Keratinocyte (primary cell): ENCODE results near the gene UBE2QL1.

ENCODE experiments used
- EZH2 ChIP-seq: IDR thresholded peaks from one replicate; pipeline ENCODE4 v1.6.1; 2012; ENCODE audit warnings: inconsistent platforms, mild to moderate bottlenecking, low read length, moderate library complexity
- TF ChIP-seq, protein P1 (sequence below), 3 experiments: IDR thresholded peaks in 1 of 3; conservative IDR thresholded peaks in 1 of 3; optimal IDR thresholded peaks in 1 of 3; 2 replicates in 2 of 3; 3 replicates in 1 of 3; pipeline versions ENCODE3 to v1.5.1; 2011; ENCODE audit warnings: low read length in 3 of 3, mild to moderate bottlenecking in 3 of 3, moderate library complexity in 2 of 3, control low read depth in 1 of 3, inconsistent platforms in 1 of 3; ENCODE audit not compliant: insufficient read depth in 2 of 3; ENCODE audit errors: extremely low read depth in 1 of 3

DNA sequence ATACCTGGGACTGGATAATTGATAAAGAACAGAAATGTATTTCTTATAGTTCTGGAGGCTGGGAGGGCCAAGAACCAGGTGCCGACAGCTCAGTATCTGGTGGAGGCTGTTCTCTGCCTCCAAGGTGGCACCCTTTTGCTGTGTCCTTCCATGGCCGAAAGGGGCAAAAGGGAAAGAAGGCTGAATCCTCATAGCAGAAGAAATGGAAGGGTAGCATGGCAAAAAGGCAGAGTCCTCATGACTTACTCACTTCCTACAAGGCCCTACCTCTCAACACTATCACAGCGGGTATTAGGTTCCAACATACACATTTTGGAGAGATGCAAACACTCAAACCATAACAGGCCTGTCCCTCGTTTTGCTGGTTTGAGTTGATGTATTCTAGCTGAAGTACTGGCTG lies 45.2 kb upstream of the UBE2QL1 start:
- no peak for TF ChIP-seq EZH2
- TF ChIP-seq, protein P1, sequence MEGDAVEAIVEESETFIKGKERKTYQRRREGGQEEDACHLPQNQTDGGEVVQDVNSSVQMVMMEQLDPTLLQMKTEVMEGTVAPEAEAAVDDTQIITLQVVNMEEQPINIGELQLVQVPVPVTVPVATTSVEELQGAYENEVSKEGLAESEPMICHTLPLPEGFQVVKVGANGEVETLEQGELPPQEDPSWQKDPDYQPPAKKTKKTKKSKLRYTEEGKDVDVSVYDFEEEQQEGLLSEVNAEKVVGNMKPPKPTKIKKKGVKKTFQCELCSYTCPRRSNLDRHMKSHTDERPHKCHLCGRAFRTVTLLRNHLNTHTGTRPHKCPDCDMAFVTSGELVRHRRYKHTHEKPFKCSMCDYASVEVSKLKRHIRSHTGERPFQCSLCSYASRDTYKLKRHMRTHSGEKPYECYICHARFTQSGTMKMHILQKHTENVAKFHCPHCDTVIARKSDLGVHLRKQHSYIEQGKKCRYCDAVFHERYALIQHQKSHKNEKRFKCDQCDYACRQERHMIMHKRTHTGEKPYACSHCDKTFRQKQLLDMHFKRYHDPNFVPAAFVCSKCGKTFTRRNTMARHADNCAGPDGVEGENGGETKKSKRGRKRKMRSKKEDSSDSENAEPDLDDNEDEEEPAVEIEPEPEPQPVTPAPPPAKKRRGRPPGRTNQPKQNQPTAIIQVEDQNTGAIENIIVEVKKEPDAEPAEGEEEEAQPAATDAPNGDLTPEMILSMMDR (optimal IDR thresholded peaks at IDR 0.05 in 1 of 3, IDR thresholded peaks at IDR 0.05 in 1 of 3, conservative IDR thresholded peaks at IDR 0.05 in 1 of 3; ENCODE audit: extremely low read depth in 1 of 3, insufficient read depth in 2 of 3, low read length in 3 of 3): no peak
